ENCODE data around the gene HOXA7. TPM values are rescaled to one million over a fixed set of nuclear protein-coding genes. Genes with fewer than 3 reads are reported as not detected.

HOXA7 gene
- total RNA-seq, 3 donors from 2014 or later = 4.6 to 8.8 (median 6.2) TPM

DNA sequence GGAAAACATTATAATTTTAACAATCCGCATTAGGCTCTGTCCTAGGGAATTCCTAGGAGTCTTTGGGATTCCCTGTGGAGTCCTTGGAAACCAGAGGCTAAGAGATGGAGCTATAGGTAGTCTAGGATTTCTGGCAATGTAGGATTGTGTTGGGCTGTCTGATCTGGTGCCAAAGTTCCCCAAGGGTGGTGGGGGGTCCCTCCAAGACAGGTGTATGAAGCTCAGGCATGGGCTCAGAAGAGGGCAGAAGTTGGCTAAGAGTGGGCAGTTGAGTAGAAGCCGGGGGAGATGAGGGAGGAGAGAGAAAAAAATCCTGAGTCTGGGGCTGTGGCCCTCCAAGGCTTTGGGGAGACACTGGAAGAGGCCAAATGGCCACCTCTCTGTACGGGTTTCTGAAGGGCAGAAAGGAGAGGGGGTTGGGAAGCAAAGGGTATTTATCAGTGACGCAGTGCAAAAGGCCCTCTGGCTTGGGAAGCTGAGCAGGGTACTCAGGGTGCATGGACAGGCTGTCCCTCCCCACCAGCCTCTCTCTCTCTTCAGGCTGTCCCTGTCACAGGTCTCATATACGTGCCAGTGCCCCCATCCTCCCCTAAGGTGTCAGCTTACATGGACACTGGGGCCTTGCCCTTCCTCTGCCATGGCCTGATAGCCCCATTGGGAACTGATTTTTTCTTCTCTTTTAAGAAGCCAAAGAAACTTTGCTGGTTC, 9.8 kb downstream of the HOXA7 start:
- TF ChIP-seq POLR2A (IDR thresholded peaks at IDR 0.05) (no peak), CTCF (IDR thresholded peaks at IDR 0.05) (no peak), POLR2AphosphoS5 (IDR thresholded peaks at IDR 0.05) (no peak)
- Histone ChIP-seq H3K4me3 (peak overlapping the region; percentile 51 to 80 (median 75)), H3K27me3 (peaks cover 0 to 25% of the 10 kb centered on the region in 2 donors), H3K36me3 (no peaks in the 10 kb centered on the region), H3K27ac (peak overlapping the region; percentile 95 to 96), H3K4me1 (peaks cover 0 to 4% of the 10 kb centered on the region in 2 donors), H3K9me3 (no peaks in the 10 kb centered on the region)
- DNase-seq (ENCODE audit: low spot score in 2 of 2) = peak; percentile 40 to 46
- intact Hi-C loops (cut with DNase I; ENCODE audit: low total_unique reads) = loop anchor here (5.0 kb wide), 2 partner anchors 531 to 774 kb away; no protein-coding TSS in a partner anchor

GRCh38 chr7:27145914-27146412, 10.5 kb downstream of the HOXA7 start:
- H3K27me3 ChIP-seq = peaks cover 0 to 25% of the 10 kb centered on the region in 2 donors
- TF ChIP-seq CTCF (IDR thresholded peaks at IDR 0.05) (no peak), POLR2A (IDR thresholded peaks at IDR 0.05) (no peak), POLR2AphosphoS5 (IDR thresholded peaks at IDR 0.05) (no peak)
- DNase-seq (ENCODE audit: low spot score in 2 of 2) = peak in 1 of 2 donors; percentile 45
- intact Hi-C loops (cut with DNase I; ENCODE audit: low total_unique reads) = loop anchor here (5.0 kb wide), 2 partner anchors 531 to 774 kb away; no protein-coding TSS in a partner anchor
- H3K36me3 ChIP-seq = no peaks in the 10 kb centered on the region
- peak overlapping the region; percentile 95 to 96 for H3K27ac ChIP-seq
- H3K9me3 ChIP-seq = no peaks in the 10 kb centered on the region
- H3K4me1 ChIP-seq = peaks cover 0 to 4% of the 10 kb centered on the region in 2 donors
- H3K4me3 ChIP-seq = peak overlapping the region; percentile 14 to 80 (median 75)

GRCh38 chr7:27145165-27145913, 11.1 kb downstream of the HOXA7 start:
- intact Hi-C loops (cut with DNase I; ENCODE audit: low total_unique reads) = loop anchor here (5.0 kb wide), 2 partner anchors 532 to 773 kb away; no protein-coding TSS in a partner anchor
- TF ChIP-seq CTCF (IDR thresholded peaks at IDR 0.05) (no peak), POLR2A (IDR thresholded peaks at IDR 0.05) (no peak), POLR2AphosphoS5 (IDR thresholded peaks at IDR 0.05) (no peak)
- no peaks in the 10 kb centered on the region for H3K9me3 ChIP-seq
- peak overlapping the region; percentile 95 to 96 for H3K27ac ChIP-seq
- H3K36me3 ChIP-seq = no peaks in the 10 kb centered on the region
- H3K4me3 ChIP-seq = peak overlapping the region; percentile 14 to 80 (median 75)
- H3K27me3 ChIP-seq = peaks cover 0 to 25% of the 10 kb centered on the region in 2 donors
- DNase-seq (ENCODE audit: low spot score in 2 of 2) = peak in 1 of 2 donors; percentile 25
- H3K4me1 ChIP-seq = peaks cover 0 to 4% of the 10 kb centered on the region in 2 donors

DNA sequence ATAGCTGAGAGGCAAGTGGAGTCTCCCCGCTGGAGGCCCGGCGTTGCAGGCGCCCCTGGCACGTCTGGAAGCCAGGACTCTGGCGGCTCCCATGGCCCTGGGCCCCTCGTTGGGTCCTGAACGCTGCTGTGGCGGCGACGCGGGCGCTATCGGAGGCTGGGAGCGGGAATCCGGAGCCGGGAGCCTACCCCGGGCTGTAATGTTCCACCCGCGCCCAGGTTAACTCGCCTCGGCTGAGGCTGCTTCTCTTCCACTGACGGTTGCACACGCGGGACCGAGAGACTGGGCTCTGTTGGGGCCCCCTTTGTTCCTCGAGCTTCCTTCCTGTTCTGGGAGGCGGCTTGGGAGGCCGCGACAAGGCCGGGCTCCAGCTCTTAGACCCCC, 11.7 kb downstream of the HOXA7 start:
- H3K4me3 ChIP-seq = peak overlapping the region; percentile 13 to 80 (median 75)

More for the DNA sequence above, 11.7 kb downstream of the HOXA7 start:
- Histone ChIP-seq H3K27ac (peak overlapping the region; percentile 95 to 96), H3K4me1 (peaks cover 0 to 4% of the 10 kb centered on the region in 2 donors), H3K9me3 (no peaks in the 10 kb centered on the region), H3K36me3 (no peaks in the 10 kb centered on the region), H3K27me3 (peaks cover 0 to 25% of the 10 kb centered on the region in 2 donors)
- intact Hi-C loops (cut with DNase I; ENCODE audit: low total_unique reads) = loop anchor here (5.0 kb wide), 4 partner anchors 47 to 772 kb away; partner anchors contain the start of gene HOXA1
- TF ChIP-seq POLR2A (IDR thresholded peaks at IDR 0.05) = no peak
- TF ChIP-seq POLR2AphosphoS5 (IDR thresholded peaks at IDR 0.05) = no peak
- TF ChIP-seq CTCF (IDR thresholded peaks at IDR 0.05) = no peak
- no peak for DNase-seq (ENCODE audit: low spot score in 2 of 2)
